ENCODE results near the gene SF3A2.

The SF3A2 gene

GRCh38 chr19:2291185-2291751 is 54.6 kb downstream of the SF3A2 start:
- DNase-seq (ENCODE audit: low spot score): no peak

GRCh38 chr19:2294687-2295335 is 58.2 kb downstream of the SF3A2 start:
- no peak for DNase-seq (ENCODE audit: low spot score)

- DNase-seq (ENCODE audit: low spot score): no peak
Measured at GRCh38 chr19:2296141-2296540, 59.5 kb downstream of the SF3A2 start.

Measured in HuH-7 (cell line).